HG03558 (cell line): ENCODE data around the gene SYNDIG1L.

Experiments used
- ATAC-seq: cut with Tn5 transposase; IDR thresholded peaks from one replicate; pipeline ENCODE4 v1.9.1; 2021; ENCODE audit warnings: moderate number of reproducible peaks; ENCODE audit not compliant: unreplicated experiment; ENCODE audit errors: extremely low read depth

Gene SYNDIG1L

GRCh38 chr14:74434294-74434693 lies 8.3 kb upstream of the SYNDIG1L start:
- ATAC-seq, result no peak

GRCh38 chr14:74429991-74430390 lies 4.0 kb upstream of the SYNDIG1L start:
- ATAC-seq, result no peak

- ATAC-seq, result no peak
Measured at GRCh38 chr14:74429221-74429691, 3.2 kb upstream of the SYNDIG1L start.

GRCh38 chr14:74427651-74428050 lies 1.6 kb upstream of the SYNDIG1L start:
- ATAC-seq, result no peak

- ATAC-seq, result no peak
Measured at GRCh38 chr14:74425525-74426201, 347 bp downstream of the SYNDIG1L start.

- no peak for ATAC-seq
Measured at GRCh38 chr14:74424606-74425005, 1.4 kb downstream of the SYNDIG1L start.

GRCh38 chr14:74423246-74423645 lies 2.8 kb downstream of the SYNDIG1L start:
- no peak for ATAC-seq

- no peak for ATAC-seq
Measured at GRCh38 chr14:74421981-74422380, 4.0 kb downstream of the SYNDIG1L start.

- ATAC-seq, result no peak
Measured at GRCh38 chr14:74419086-74419485, 6.9 kb downstream of the SYNDIG1L start.

GRCh38 chr14:74418031-74418430 lies 8.0 kb downstream of the SYNDIG1L start:
- no peak for ATAC-seq

- ATAC-seq, result no peak
Measured at GRCh38 chr14:74417611-74418010, 8.4 kb downstream of the SYNDIG1L start.

- ATAC-seq, result no peak
Measured at GRCh38 chr14:74417201-74417600, 8.8 kb downstream of the SYNDIG1L start.

- no peak for ATAC-seq
Measured at GRCh38 chr14:74415115-74415437, 10.9 kb downstream of the SYNDIG1L start.

- ATAC-seq, result no peak
Measured at GRCh38 chr14:74414403-74415114, 11.5 kb downstream of the SYNDIG1L start.

GRCh38 chr14:74413627-74414026 lies 12.4 kb downstream of the SYNDIG1L start:
- ATAC-seq, result no peak

GRCh38 chr14:74412753-74413152 lies 13.3 kb downstream of the SYNDIG1L start:
- no peak for ATAC-seq

GRCh38 chr14:74411671-74412070 lies 14.3 kb downstream of the SYNDIG1L start:
- ATAC-seq, result no peak

- no peak for ATAC-seq
Measured at GRCh38 chr14:74409441-74409840, 16.6 kb downstream of the SYNDIG1L start.

GRCh38 chr14:74408870-74409269 lies 17.1 kb downstream of the SYNDIG1L start:
- no peak for ATAC-seq

GRCh38 chr14:74407801-74408154 lies 18.2 kb downstream of the SYNDIG1L start:
- ATAC-seq, result no peak

GRCh38 chr14:74407021-74407800 lies 18.8 kb downstream of the SYNDIG1L start:
- ATAC-seq, result no peak
